CD4-positive, alpha-beta T cell treated with Interleukin-15 for 4 hours (primary cell): ENCODE measurements around the gene PTPN1.

Experiments used
- DNase-seq: peaks from one replicate; pipeline ENCODE4 v3.0.0-alpha.2; 2020; ENCODE audit warnings: low spot score

The PTPN1 gene

DNA sequence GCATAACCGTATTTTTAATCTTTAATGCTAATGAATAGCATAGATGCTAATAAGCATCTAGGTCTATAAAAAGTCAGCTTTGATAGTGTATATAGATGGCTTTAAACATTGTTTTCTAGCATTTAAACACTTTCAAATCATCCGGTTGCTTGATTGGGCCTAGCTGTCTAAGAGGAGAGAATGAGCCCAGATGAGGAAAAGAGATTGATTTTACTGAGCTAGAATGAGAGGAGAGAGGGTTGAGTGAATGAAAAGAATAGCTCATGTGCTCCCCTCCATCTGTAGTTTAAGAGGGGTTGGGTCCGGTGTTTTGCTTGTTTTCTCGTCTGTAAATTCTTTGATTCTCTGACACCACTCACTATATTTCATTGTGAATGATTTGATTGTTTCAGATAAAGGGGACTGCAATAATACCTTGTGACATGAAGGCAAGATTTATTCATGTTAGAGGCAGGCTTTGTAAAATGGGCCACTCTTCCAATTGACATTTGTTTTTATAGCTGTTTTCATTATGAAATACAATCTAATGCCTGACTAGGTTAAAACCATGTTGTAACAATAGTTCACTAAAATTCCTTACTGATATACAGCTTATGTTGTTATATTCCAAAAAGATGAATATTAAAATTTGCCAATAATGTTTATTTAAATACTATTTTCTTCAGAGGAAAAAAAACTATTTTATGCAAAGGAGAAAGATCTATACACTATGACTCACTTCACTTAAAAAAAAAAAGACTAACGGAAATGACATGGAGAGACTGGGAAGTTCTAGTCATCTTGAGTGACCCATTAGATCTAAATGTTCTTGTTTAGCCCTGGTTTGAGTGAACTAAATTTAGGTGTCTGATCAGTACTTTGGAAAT is 3.2 kb downstream of the PTPN1 start:
- DNase-seq = peak; percentile 25

GRCh38 chr20:50514035-50514337 is 3.8 kb downstream of the PTPN1 start:
- DNase-seq = no peak

- DNase-seq = no peak
Measured at GRCh38 chr20:50514750-50515149, 4.6 kb downstream of the PTPN1 start.

DNA sequence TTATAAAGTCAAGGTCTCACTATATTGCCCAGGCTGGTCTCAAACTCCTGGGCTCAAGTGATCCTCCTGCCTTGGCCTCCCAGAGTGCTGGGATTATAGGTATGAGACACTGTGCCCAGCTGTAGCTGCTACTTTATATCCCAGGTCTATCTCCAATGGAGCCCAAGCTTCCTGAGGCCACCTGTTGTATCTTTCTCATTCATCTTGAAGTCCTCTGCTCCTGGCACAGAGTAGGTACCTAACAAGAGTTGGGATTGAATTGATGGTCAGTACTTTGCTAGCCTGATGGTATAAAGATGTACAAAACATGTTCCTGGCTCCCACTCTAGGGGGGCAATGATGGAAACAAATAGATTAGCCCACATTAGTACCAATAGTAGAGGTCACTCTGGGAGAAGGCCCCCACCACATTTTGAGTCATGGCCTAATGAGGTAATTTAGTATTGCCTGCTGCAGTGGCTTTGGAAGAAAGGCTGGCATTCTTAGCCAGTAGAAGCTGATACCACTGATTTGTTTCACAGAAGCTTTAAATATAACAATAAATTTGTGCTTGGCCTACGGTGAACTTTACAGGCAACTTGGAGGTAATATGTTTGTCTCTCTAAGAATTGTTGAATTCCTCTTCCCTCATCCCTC is 5.4 kb downstream of the PTPN1 start:
- no peak for DNase-seq

DNA sequence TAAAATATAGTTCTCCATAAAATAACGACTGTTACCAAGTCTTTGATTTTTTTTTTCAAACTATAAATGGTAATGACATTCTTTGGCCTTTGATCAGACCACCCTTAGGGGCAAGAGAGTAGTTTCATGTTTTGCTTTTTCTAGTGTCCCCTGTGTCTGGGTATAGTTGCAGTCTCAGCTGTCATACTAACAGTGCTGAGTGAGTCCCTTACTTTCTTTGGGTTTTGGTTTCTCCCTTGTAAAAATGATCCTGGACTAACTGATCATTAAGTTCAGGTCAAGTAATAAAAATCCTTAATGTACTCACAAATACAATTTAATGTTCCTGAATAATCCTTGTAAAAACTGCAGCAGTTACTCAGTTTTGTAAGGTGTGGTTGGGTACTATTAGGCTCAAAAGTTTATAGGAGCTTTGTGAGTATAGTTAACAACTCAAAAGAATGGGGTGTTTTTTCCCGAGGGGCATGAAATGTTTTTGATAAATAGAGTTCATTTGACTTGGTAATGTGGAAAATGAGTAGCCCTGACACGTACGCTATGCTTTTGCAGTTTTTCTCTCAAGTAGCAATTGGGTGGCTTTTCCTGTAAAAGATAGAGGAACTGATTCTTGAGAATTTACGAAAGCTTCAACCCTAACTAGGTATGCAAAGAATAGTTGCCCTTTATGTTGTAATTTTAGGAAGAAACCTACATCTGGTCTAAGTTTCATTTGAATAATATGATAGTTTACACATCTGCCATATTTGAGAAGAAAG is 6.2 kb downstream of the PTPN1 start:
- DNase-seq = peak; percentile 65

DNA sequence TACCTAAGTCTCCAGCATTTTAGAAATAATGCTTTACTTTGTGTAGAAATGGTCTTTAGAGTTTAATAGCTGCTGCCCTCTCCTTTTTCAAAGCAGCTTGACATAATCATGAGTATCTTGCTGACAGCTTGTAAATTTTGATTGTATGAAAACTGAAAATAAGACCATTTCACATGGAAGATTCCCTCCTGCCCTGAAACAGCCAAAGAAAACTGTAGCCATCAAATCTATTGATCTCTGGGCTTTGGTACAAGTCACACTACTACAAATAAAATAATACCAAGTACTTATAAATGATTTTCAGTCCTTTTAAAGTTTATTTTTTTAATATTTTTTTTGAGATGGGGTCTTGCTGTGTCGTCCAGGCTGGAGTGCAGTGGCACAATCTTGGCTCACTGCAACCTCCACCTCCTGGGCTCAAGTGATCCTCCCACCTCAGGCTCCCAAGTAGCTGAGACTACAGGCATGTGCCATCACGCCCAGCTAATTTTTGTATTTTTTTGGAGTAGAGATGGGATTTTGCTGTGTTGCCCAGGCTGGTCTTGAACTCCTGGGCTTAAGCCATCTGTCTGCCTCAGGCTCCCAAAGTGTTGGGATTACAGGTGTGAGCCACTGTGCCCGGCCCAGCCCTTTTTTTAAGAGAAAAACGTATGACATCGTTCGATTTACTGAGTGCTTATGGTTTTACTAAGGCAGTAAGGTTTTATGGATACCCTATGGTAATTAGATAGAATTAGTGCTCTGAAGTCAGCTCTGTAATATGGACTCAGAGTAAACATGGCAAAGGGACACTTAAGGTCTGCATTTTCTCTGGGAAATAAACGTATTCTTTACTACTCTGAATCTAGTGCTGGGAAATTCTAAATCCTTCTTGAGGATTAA is 7.0 kb downstream of the PTPN1 start:
- DNase-seq = no peak

- DNase-seq = peak; percentile 37
Measured at GRCh38 chr20:50517817-50518154, 7.6 kb downstream of the PTPN1 start.

DNA sequence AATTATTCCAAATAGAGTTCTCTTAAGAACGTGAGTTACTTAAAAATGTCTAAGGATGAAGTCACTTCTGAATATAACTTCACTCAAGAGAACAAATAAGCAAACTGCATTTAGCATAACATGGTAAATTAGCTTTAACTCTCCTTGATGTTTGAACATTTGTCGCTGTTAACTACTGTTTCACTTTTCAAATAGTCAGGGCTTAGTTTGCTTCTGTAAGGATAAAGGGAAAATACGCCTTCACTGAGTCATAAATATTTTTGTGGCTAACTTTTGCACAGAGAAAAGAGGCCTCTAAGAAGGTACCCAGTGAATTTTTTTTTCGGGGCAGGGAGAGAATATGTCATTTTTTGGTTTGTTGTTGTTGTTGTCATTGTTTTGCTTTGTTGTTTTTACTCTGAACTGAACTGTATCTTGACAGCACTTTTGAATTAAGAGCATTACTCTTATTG is 8.1 kb downstream of the PTPN1 start:
- DNase-seq = peak; percentile 56

- peak; percentile 30 for DNase-seq
Measured at GRCh38 chr20:50519036-50519762, 9.0 kb downstream of the PTPN1 start.

DNA sequence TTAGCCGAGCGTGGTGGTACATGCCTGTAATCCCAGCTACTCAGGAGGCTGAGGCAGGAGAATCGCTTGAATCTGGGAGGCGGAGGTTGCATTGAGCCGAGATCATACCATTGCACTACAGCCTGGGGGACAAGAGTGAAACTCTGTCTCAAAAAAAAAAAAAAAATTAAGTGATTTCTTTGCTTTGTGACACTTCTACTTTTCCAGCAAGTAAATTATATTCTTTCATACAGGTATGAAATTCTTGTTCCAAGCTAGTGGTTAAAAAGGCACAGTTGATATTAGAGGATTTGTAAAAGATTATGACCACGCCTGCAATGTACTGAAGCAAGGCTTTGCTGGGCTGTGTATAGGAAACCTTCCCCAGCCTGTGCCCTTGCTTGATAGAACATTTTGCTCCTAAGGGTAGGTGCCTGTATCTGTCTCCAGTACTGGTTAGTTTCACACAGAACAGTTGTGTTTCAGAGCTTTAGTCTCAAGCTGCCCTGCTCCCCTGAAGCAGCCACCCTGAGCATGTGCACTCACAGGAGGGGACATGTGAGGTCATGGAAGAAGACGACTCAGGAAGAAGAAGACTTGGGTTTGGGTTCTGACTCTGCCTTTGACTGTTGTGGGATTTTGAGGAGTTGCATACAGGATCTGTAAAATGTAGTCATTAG is 10.2 kb downstream of the PTPN1 start:
- no peak for DNase-seq

GRCh38 chr20:50521221-50522052 is 11.3 kb downstream of the PTPN1 start:
- no peak for DNase-seq

- DNase-seq = no peak
Measured at GRCh38 chr20:50522053-50522674, 12.0 kb downstream of the PTPN1 start.

GRCh38 chr20:50523552-50524167 is 13.5 kb downstream of the PTPN1 start:
- no peak for DNase-seq

- no peak for DNase-seq
Measured at GRCh38 chr20:50525681-50526080, 15.5 kb downstream of the PTPN1 start.

DNA sequence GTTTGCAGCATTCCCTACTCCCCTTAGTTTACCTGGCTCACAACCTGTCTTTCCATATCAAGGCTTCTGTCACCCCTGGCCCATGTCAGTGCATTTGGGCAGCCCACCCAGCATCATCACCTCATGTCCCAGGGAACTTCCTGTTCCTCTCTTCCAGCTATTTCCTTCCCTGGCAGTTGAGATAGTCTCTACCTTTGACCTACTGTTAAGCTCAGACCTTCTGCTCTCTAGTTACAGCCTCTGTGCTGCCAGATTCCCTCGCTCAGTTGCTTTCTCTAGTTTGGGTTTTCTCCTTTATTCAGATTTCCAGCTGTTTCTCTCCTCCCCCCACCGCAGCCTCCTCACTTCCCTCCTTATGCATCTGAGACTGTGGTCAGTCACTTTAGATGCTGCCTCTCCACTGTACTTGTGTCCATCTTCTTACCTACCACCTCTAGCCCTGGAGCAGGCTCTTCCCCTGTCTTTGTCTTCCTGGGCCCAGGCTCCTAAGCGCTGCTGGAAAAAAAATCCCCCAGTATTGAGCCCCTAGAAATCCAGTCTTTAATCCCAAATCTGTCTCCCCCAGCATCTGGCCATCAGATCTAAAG is 16.3 kb downstream of the PTPN1 start:
- no peak for DNase-seq

DNA sequence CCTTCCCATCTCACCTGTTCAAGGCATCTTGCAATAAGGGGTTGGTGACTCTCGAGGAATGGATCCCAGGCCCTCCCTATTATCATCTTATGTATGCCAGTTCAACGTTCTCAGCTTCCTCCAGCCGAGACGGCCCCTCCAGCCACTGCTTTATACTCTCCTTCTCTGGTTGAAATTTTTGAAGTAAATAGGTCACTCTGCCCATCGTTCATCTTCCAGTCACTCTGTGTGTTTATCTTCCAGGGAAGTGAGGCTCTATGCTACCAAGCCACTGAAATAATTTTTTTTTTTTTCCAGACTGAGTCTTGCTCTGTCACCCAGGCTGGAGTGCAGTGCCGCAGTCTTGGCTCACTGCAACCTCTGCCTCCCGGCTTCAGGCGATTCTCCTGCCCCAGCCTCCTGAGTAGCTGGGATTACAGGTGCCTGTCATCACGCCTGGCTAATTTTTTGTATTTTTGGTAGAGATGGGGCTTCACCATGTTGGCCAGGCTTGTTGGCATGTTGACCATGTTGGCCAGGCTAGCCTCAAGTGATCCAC is 17.0 kb downstream of the PTPN1 start:
- no peak for DNase-seq

DNA sequence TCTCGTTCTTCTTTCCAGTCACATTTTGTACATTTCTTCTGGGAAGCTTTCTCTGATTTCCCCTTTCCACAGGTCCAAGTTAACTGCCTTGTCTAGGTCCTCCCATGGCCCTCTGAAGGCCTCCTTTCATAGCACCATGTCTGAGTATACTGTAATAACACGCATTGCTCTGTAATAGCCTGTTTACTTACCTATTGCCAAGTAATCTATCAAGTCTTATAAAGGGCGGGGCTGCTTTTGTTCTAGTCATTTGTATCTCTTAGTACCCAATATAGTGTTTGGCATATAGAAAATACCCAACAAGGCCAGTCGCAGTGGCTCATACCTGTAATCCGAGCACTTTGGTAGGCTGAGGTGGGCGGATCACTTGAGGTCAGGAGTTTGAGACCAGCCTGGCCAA is 17.9 kb downstream of the PTPN1 start:
- no peak for DNase-seq

DNA sequence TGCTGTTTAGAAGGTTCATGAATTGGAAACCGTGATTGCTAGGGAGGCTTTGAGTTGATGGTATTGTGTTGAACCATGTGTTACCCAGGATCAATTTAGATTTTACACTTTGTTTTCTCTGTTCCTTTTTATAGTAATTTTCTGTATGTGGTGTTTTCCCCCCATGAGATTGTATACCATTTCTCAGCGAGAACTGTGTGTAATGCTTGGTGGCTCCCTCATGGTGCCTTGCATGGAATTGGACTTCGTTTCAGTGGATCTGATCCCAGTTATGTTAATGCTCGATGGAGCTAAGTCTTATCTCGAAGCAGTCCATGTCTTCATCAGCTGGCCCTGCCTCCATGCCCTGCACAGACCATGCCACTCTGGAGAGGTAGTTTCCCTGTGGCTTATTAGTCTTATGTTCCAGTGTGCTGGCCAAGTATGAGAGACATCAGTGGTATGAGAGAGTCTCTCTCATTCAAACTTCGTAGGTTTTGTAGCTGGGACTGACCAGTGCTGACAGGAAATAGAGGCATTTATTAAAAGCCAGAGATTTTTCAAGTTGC is 18.7 kb downstream of the PTPN1 start:
- DNase-seq = no peak
